HepG2 (cell line): ENCODE results near the gene SMCO4. TPM values are rescaled to one million over a fixed set of nuclear protein-coding genes. Genes with fewer than 3 reads are reported as not detected.
A peak's percentile ranks its signal among the peaks of the same experiment; 100 is the strongest.

Experiments used
- BRD4 ChIP-seq: sonication (generic); formaldehyde crosslinking; IDR thresholded peaks from 2 replicates; pipeline ENCODE4 v1.4.0; 2020; ENCODE audit warnings: missing genetic modification reagents
- CBX1 ChIP-seq: IDR thresholded peaks from one replicate; pipeline ENCODE4 v1.6.1; 2016; ENCODE audit warnings: antibody characterized with exemption, low read depth
- CENPX ChIP-seq: sonication (generic); formaldehyde crosslinking; IDR thresholded peaks from 2 replicates; pipeline ENCODE4 v1.9.0; 2021; ENCODE audit warnings: mild to moderate bottlenecking, missing genetic modification reagents, moderate library complexity
- E2F1 ChIP-seq: sonication (generic); formaldehyde crosslinking; IDR thresholded peaks from 2 replicates; pipeline ENCODE4 v1.5.0; 2020; ENCODE audit warnings: missing genetic modification reagents
- ETV6 ChIP-seq: sonication (generic); formaldehyde crosslinking; conservative IDR thresholded peaks from 2 replicates; pipeline ENCODE4 v1.4.0; 2020; ENCODE audit warnings: missing genetic modification reagents
- EZH2 ChIP-seq: conservative IDR thresholded peaks from 2 replicates; pipeline ENCODE4 v1.6.1; 2012; ENCODE audit warnings: mild to moderate bottlenecking, low read depth, low read length, moderate library complexity
- HMG20B ChIP-seq: conservative IDR thresholded peaks from 2 replicates; pipeline ENCODE4 v1.6.1; 2016; ENCODE audit warnings: missing genetic modification reagents, missing compliant biosample characterization
- IRF2 ChIP-seq: IDR thresholded peaks from 2 replicates; pipeline ENCODE4 v1.6.1; 2018; ENCODE audit warnings: missing genetic modification reagents, missing compliant biosample characterization
- KAT2B ChIP-seq: fragments of 150-350 bp; IDR thresholded peaks from 2 replicates; pipeline ENCODE4 v1.6.1; 2014; ENCODE audit warnings: low read depth, low read length, borderline replicate concordance
- MATR3 ChIP-seq: sonication (generic); formaldehyde crosslinking; IDR thresholded peaks from 2 replicates; pipeline ENCODE4 v1.4.0; 2020; ENCODE audit warnings: missing genetic modification reagents
- MED13 ChIP-seq: sonication (generic); formaldehyde crosslinking; IDR thresholded peaks from 2 replicates; pipeline ENCODE4 v1.5.0; 2020; ENCODE audit warnings: missing genetic modification reagents
- MYNN ChIP-seq: sonication (generic); formaldehyde crosslinking; IDR thresholded peaks from 2 replicates; pipeline ENCODE4 v1.4.0; 2020; ENCODE audit warnings: mild to moderate bottlenecking, low read depth, missing genetic modification reagents
- NR2F2 ChIP-seq: IDR thresholded peaks from 2 replicates; pipeline ENCODE4 v1.6.1; 2012; ENCODE audit warnings: low read depth, inconsistent platforms, borderline replicate concordance
- RBM22 ChIP-seq: fragments of 200-400 bp; formaldehyde crosslinking; optimal IDR thresholded peaks from 2 replicates; pipeline ENCODE3; 2017; ENCODE audit warnings: mild to moderate bottlenecking, low read length, moderate library complexity
- RFXAP ChIP-seq: sonication (generic); formaldehyde crosslinking; IDR thresholded peaks from 2 replicates; pipeline ENCODE4 v1.4.0; 2020; ENCODE audit warnings: missing genetic modification reagents, borderline replicate concordance
- SAFB2 ChIP-seq: sonication (generic); formaldehyde crosslinking; IDR thresholded peaks from 2 replicates; pipeline ENCODE4 v1.5.1; 2020; ENCODE audit warnings: missing genetic modification reagents, low read depth, mild to moderate bottlenecking, borderline replicate concordance
- SNRNP70 ChIP-seq: fragments of 200-400 bp; formaldehyde crosslinking; IDR thresholded peaks from 2 replicates; pipeline ENCODE4 v1.6.1; 2017; ENCODE audit warnings: mild to moderate bottlenecking, low read depth, low read length, moderate library complexity
- SOX13 ChIP-seq, 3 experiments: fragments of 450-650 bp in 1 of 3; sonication (generic) in 1 of 3; formaldehyde crosslinking in 1 of 3; IDR thresholded peaks in 2 of 3; conservative IDR thresholded peaks in 1 of 3; 2 replicates each; pipeline versions ENCODE4 v1.5.0 to v1.6.1; 2016 to 2020; ENCODE audit warnings: antibody characterized with exemption in 1 of 3, mild to moderate bottlenecking in 1 of 3, missing compliant biosample characterization in 1 of 3, missing genetic modification reagents in 1 of 3, moderate library complexity in 1 of 3
- TBL1XR1 ChIP-seq: fragments of 150-350 bp; IDR thresholded peaks from 2 replicates; pipeline ENCODE4 v1.6.1; 2014; ENCODE audit warnings: borderline replicate concordance, low read length; ENCODE audit not compliant: partially characterized antibody
- TERF1 ChIP-seq: sonication (generic); formaldehyde crosslinking; IDR thresholded peaks from 2 replicates; pipeline ENCODE4 v1.8.0; 2022; ENCODE audit warnings: mild to moderate bottlenecking, missing genetic modification reagents, moderate library complexity
- ZBTB2 ChIP-seq: sonication (generic); formaldehyde crosslinking; IDR thresholded peaks from 2 replicates; pipeline ENCODE4 v1.8.0; 2022; ENCODE audit warnings: low read depth, missing genetic modification reagents
- ZBTB3 ChIP-seq: sonication (generic); formaldehyde crosslinking; IDR thresholded peaks from 2 replicates; pipeline ENCODE4 v1.4.0; 2020; ENCODE audit warnings: low read depth, mild to moderate bottlenecking, moderate library complexity, missing genetic modification reagents, borderline replicate concordance
- ZFAT ChIP-seq: sonication (generic); formaldehyde crosslinking; conservative IDR thresholded peaks from 2 replicates; pipeline ENCODE4 v1.8.1; 2023; ENCODE audit warnings: missing genetic modification reagents, inconsistent platforms
- ZNF224 ChIP-seq: sonication (generic); formaldehyde crosslinking; IDR thresholded peaks from 2 replicates; pipeline ENCODE4 v1.5.0; 2020; ENCODE audit warnings: mild to moderate bottlenecking, missing genetic modification reagents
- ZNF235 ChIP-seq: sonication (generic); formaldehyde crosslinking; IDR thresholded peaks from 2 replicates; pipeline ENCODE4 v1.8.1; 2023; ENCODE audit warnings: mild to moderate bottlenecking, missing genetic modification reagents, borderline replicate concordance
- ZNF326 ChIP-seq: sonication (generic); formaldehyde crosslinking; IDR thresholded peaks from 2 replicates; pipeline ENCODE4 v1.4.0; 2020; ENCODE audit warnings: missing genetic modification reagents, borderline replicate concordance
- ZNF557 ChIP-seq: sonication (generic); formaldehyde crosslinking; IDR thresholded peaks from 2 replicates; pipeline ENCODE4 v1.4.0; 2020; ENCODE audit warnings: missing genetic modification reagents
- ZNF747 ChIP-seq: sonication (generic); formaldehyde crosslinking; IDR thresholded peaks from 2 replicates; pipeline ENCODE4 v1.8.1; 2023; ENCODE audit warnings: missing genetic modification reagents, mild to moderate bottlenecking, borderline replicate concordance
- ZNF83 ChIP-seq: sonication (generic); formaldehyde crosslinking; IDR thresholded peaks from 2 replicates; pipeline ENCODE4 v1.4.0; 2020; ENCODE audit warnings: missing genetic modification reagents, mild to moderate bottlenecking, borderline replicate concordance
- polyA plus RNA-seq, 8 experiments: library from polyadenylated mRNA; depleted of rRNA in 3 of 8; stranded (reverse) in 7 of 8; unstranded in 1 of 8; fragments of >200 nt; fragmentation: Illumina TruSeq in 4 of 8; extraction: Trizol in 4 of 8; gene quantifications; 2 replicates each; pipeline versions ENCODE4 v1.2.1 to v1.2.3, GENCODE V29; 2011 to 2016; ENCODE audit warnings: low read depth in 4 of 8, missing spikeins in 1 of 8, mixed read lengths in 1 of 8; ENCODE audit not compliant: insufficient read depth in 1 of 8
- total RNA-seq, 5 experiments: library from RNA; depleted of rRNA; stranded (reverse); fragments of >200 nt; fragmentation: Illumina TruSeq; extraction: Trizol; gene quantifications; 2 replicates each; pipeline ENCODE4 v1.2.3, GENCODE V29; 2016; ENCODE audit warnings: low read depth in 1 of 5

The SMCO4 gene
- total and polyA plus RNA-seq, 2 of the 13 experiments (the other 11 are each of a cell fraction or from before 2014, with no cell fraction given): 10.6 to 28.5 TPM

DNA sequence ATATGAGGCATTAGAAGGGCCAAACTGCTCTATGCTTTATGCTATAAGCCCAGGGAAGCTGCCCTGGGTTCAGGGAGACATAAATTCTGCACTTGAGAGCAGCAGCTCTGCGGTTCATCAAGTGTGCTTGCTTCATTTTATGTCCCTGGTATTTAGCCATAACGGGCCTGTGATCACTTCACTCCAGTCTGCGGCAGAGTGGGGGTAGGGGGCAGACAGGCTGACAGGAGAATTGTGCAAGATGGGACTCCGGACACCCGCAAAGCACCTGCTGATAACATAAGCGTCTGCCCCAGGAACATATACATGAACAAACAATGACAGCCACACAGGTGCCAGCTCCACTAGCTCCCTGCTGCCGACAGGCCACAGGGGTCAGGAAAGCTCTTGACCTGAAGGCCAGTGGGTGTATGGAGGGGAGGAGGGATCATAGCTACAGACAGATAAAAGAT lies 56.1 kb downstream of the SMCO4 start (continued):
- TF ChIP-seq SAFB2 (CRISPR knock-in tag) (no peak; the same call in 1 of the 2 replicates), BRD4 (CRISPR knock-in tag) (no peak), IRF2 (CRISPR knock-in tag) (peak; percentile 74; the same call in 1 of the 2 replicates), ZNF747 (peak; percentile 39; the same call in 1 of the 2 replicates), SNRNP70 (no peak), ETV6 (CRISPR knock-in tag) (0 out of 2 replicates have a peak, but pooled peaks have one; percentile 28), NR2F2 (peak; percentile 99), MATR3 (CRISPR knock-in tag) (no peak), CENPX (CRISPR knock-in tag) (no peak), ZNF224 (CRISPR knock-in tag) (no peak), ZBTB3 (CRISPR knock-in tag) (no peak), RBM22 (peak; percentile 32), ZNF235 (CRISPR knock-in tag) (no peak), E2F1 (no peak), ZNF83 (no peak), ZNF557 (CRISPR knock-in tag) (no peak), KAT2B (no peak), MYNN (CRISPR knock-in tag) (no peak), ZBTB2 (0 out of 2 replicates have a peak, but pooled peaks have one; percentile 31), SOX13 (IDR thresholded peaks at IDR 0.05) (peak; percentile 66; the same call in 1 of the 2 replicates), SOX13 (CRISPR knock-in tag; conservative IDR thresholded peaks at IDR 0.05 in 1 of 2, IDR thresholded peaks at IDR 0.05 in 1 of 2) (peak in 1 of 2 experiments; percentile 91; a peak in 2 of 4 replicates), ZNF326 (CRISPR knock-in tag) (no peak), RFXAP (CRISPR knock-in tag) (peak; percentile 95; the same call in 1 of the 2 replicates), CBX1 (peak; percentile 46), HMG20B (CRISPR knock-in tag) (peak; percentile 98), EZH2 (no peak), TBL1XR1 (peak; percentile 96), ZFAT (no peak), MED13 (CRISPR knock-in tag) (peak; percentile 64; the same call in 1 of the 2 replicates), TERF1 (CRISPR knock-in tag) (no peak)
